ENCODE measurements around the gene MROH8. TPM values are rescaled to one million over a fixed set of nuclear protein-coding genes. Genes with fewer than 3 reads are reported as not detected.

The MROH8 gene
- total and polyA plus RNA-seq, 2 experiments from 2014 or later = 0.63 to 0.68 TPM

DNA sequence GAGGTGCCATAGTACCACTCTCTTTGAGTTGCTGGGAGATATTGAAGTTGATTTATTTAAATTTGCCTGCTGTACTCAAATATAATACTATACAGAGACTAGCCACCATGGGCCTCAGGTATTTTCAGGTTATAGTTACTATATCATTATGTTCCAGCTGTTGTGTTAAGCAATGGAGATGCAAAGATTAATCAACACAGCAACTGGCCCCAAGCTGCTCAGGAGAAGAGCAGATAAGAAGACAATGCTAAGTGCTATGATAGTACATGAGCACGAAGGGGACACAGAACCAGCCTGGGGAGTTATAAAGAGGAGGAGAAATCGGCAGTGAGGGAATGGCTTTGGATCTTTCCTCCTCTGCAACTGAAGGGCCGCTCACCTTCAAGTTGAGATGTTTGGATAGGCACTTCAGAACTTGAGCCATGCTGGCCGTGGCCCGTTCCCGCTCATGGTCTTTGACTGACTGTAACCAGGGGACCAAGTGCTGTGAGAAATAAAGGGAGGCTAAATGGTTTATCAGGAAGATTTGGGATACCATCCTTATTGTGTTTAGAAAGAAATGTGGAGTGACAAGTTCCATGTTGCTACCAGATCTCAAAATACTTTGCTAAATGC lies 24.6 kb downstream of the MROH8 start:
- 0 out of 3 replicates have a peak, but pooled peaks cover 3% of the 10 kb centered on the region for H3K36me3 Mint-ChIP-seq (ENCODE audit: low read depth)
- Histone ChIP-seq H3K79me2 (replicated peaks; ENCODE audit: insufficient read depth) (no peaks in the 10 kb centered on the region), H2AFZ (no peak overlapping the region), H3K9me2 (ENCODE audit: insufficient read depth) (no peaks in the 10 kb centered on the region), H4K20me1 (replicated peaks; ENCODE audit: insufficient read depth) (no peaks in the 10 kb centered on the region), H3K4me3 (no peak overlapping the region), H3K36me3 (ENCODE audit: insufficient read depth) (no peaks in the 10 kb centered on the region), H3F3A (replicated peaks; ENCODE audit: low read depth) (no peaks in the 10 kb centered on the region), H3K4me1 (ENCODE audit: insufficient read depth) (no peaks in the 10 kb centered on the region), H3K27ac (ENCODE audit: low read depth) (no peak overlapping the region), H3K27me3 (ENCODE audit: insufficient read depth) (no peaks in the 10 kb centered on the region), H3K4me2 (no peak overlapping the region)
- no peak for ATAC-seq
- no peak overlapping the region for H3K4me3 Mint-ChIP-seq
- TF ChIP-seq JUNB (IDR thresholded peaks at IDR 0.05; ENCODE audit: unreplicated experiment) (no peak), NANOG (IDR thresholded peaks at IDR 0.05; ENCODE audit: borderline replicate concordance) (no peak), CREB1 (CRISPR knock-in tag; IDR thresholded peaks at IDR 0.05; ENCODE audit: low read depth) (no peak), ZNF114 (CRISPR knock-in tag; IDR thresholded peaks at IDR 0.05) (no peak), EZH2 (IDR thresholded peaks at IDR 0.05; ENCODE audit: low read depth, unreplicated experiment) (no peak), STAT1 (IDR thresholded peaks at IDR 0.05; ENCODE audit: unreplicated experiment) (no peak), EZH2phosphoT487 (IDR thresholded peaks at IDR 0.05; ENCODE audit: unreplicated experiment) (no peak), ZNF331 (CRISPR knock-in tag; IDR thresholded peaks at IDR 0.05; ENCODE audit: low read depth) (no peak), POLR2AphosphoS5 (IDR thresholded peaks at IDR 0.05; ENCODE audit: low read depth) (no peak)
- TF ChIP-seq, protein P1, sequence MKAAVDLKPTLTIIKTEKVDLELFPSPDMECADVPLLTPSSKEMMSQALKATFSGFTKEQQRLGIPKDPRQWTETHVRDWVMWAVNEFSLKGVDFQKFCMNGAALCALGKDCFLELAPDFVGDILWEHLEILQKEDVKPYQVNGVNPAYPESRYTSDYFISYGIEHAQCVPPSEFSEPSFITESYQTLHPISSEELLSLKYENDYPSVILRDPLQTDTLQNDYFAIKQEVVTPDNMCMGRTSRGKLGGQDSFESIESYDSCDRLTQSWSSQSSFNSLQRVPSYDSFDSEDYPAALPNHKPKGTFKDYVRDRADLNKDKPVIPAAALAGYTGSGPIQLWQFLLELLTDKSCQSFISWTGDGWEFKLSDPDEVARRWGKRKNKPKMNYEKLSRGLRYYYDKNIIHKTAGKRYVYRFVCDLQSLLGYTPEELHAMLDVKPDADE (IDR thresholded peaks at IDR 0.05) = no peak
- TF ChIP-seq, protein P2, sequence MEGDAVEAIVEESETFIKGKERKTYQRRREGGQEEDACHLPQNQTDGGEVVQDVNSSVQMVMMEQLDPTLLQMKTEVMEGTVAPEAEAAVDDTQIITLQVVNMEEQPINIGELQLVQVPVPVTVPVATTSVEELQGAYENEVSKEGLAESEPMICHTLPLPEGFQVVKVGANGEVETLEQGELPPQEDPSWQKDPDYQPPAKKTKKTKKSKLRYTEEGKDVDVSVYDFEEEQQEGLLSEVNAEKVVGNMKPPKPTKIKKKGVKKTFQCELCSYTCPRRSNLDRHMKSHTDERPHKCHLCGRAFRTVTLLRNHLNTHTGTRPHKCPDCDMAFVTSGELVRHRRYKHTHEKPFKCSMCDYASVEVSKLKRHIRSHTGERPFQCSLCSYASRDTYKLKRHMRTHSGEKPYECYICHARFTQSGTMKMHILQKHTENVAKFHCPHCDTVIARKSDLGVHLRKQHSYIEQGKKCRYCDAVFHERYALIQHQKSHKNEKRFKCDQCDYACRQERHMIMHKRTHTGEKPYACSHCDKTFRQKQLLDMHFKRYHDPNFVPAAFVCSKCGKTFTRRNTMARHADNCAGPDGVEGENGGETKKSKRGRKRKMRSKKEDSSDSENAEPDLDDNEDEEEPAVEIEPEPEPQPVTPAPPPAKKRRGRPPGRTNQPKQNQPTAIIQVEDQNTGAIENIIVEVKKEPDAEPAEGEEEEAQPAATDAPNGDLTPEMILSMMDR (conservative IDR thresholded peaks at IDR 0.05; ENCODE audit: low read depth in 2 of 2) = no peak
- TF ChIP-seq, protein P3, sequence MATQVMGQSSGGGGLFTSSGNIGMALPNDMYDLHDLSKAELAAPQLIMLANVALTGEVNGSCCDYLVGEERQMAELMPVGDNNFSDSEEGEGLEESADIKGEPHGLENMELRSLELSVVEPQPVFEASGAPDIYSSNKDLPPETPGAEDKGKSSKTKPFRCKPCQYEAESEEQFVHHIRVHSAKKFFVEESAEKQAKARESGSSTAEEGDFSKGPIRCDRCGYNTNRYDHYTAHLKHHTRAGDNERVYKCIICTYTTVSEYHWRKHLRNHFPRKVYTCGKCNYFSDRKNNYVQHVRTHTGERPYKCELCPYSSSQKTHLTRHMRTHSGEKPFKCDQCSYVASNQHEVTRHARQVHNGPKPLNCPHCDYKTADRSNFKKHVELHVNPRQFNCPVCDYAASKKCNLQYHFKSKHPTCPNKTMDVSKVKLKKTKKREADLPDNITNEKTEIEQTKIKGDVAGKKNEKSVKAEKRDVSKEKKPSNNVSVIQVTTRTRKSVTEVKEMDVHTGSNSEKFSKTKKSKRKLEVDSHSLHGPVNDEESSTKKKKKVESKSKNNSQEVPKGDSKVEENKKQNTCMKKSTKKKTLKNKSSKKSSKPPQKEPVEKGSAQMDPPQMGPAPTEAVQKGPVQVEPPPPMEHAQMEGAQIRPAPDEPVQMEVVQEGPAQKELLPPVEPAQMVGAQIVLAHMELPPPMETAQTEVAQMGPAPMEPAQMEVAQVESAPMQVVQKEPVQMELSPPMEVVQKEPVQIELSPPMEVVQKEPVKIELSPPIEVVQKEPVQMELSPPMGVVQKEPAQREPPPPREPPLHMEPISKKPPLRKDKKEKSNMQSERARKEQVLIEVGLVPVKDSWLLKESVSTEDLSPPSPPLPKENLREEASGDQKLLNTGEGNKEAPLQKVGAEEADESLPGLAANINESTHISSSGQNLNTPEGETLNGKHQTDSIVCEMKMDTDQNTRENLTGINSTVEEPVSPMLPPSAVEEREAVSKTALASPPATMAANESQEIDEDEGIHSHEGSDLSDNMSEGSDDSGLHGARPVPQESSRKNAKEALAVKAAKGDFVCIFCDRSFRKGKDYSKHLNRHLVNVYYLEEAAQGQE (IDR thresholded peaks at IDR 0.05; ENCODE audit: unreplicated experiment) = no peak
- TF ChIP-seq, protein P4, sequence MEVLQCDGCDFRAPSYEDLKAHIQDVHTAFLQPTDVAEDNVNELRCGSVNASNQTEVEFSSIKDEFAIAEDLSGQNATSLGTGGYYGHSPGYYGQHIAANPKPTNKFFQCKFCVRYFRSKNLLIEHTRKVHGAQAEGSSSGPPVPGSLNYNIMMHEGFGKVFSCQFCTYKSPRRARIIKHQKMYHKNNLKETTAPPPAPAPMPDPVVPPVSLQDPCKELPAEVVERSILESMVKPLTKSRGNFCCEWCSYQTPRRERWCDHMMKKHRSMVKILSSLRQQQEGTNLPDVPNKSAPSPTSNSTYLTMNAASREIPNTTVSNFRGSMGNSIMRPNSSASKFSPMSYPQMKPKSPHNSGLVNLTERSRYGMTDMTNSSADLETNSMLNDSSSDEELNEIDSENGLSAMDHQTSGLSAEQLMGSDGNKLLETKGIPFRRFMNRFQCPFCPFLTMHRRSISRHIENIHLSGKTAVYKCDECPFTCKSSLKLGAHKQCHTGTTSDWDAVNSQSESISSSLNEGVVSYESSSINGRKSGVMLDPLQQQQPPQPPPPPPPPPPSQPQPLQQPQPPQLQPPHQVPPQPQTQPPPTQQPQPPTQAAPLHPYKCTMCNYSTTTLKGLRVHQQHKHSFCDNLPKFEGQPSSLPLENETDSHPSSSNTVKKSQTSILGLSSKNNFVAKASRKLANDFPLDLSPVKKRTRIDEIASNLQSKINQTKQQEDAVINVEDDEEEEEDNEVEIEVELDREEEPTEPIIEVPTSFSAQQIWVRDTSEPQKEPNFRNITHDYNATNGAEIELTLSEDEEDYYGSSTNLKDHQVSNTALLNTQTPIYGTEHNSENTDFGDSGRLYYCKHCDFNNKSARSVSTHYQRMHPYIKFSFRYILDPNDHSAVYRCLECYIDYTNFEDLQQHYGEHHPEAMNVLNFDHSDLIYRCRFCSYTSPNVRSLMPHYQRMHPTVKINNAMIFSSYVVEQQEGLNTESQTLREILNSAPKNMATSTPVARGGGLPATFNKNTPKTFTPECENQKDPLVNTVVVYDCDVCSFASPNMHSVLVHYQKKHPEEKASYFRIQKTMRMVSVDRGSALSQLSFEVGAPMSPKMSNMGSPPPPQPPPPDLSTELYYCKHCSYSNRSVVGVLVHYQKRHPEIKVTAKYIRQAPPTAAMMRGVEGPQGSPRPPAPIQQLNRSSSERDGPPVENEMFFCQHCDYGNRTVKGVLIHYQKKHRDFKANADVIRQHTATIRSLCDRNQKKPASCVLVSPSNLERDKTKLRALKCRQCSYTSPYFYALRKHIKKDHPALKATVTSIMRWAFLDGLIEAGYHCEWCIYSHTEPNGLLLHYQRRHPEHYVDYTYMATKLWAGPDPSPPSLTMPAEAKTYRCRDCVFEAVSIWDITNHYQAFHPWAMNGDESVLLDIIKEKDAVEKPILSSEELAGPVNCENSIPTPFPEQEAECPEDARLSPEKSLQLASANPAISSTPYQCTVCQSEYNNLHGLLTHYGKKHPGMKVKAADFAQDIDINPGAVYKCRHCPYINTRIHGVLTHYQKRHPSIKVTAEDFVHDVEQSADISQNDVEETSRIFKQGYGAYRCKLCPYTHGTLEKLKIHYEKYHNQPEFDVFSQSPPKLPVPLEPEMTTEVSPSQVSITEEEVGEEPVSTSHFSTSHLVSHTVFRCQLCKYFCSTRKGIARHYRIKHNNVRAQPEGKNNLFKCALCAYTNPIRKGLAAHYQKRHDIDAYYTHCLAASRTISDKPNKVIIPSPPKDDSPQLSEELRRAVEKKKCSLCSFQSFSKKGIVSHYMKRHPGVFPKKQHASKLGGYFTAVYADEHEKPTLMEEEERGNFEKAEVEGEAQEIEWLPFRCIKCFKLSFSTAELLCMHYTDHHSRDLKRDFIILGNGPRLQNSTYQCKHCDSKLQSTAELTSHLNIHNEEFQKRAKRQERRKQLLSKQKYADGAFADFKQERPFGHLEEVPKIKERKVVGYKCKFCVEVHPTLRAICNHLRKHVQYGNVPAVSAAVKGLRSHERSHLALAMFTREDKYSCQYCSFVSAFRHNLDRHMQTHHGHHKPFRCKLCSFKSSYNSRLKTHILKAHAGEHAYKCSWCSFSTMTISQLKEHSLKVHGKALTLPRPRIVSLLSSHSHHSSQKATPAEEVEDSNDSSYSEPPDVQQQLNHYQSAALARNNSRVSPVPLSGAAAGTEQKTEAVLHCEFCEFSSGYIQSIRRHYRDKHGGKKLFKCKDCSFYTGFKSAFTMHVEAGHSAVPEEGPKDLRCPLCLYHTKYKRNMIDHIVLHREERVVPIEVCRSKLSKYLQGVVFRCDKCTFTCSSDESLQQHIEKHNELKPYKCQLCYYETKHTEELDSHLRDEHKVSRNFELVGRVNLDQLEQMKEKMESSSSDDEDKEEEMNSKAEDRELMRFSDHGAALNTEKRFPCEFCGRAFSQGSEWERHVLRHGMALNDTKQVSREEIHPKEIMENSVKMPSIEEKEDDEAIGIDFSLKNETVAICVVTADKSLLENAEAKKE (CRISPR knock-in tag; IDR thresholded peaks at IDR 0.05) = no peak
- no peak overlapping the region for H3K27ac Mint-ChIP-seq
- peaks cover 12% of the 10 kb centered on the region for H3K9me3 Mint-ChIP-seq
- H3K4me1 Mint-ChIP-seq = no peaks in the 10 kb centered on the region
- peaks cover 4% of the 10 kb centered on the region for H3K27me3 Mint-ChIP-seq (ENCODE audit: insufficient read depth, low read depth, poor library complexity)
- DNase-seq (ENCODE audit: low spot score) = no peak
